ENCODE results near the gene IGF2.

DNA sequence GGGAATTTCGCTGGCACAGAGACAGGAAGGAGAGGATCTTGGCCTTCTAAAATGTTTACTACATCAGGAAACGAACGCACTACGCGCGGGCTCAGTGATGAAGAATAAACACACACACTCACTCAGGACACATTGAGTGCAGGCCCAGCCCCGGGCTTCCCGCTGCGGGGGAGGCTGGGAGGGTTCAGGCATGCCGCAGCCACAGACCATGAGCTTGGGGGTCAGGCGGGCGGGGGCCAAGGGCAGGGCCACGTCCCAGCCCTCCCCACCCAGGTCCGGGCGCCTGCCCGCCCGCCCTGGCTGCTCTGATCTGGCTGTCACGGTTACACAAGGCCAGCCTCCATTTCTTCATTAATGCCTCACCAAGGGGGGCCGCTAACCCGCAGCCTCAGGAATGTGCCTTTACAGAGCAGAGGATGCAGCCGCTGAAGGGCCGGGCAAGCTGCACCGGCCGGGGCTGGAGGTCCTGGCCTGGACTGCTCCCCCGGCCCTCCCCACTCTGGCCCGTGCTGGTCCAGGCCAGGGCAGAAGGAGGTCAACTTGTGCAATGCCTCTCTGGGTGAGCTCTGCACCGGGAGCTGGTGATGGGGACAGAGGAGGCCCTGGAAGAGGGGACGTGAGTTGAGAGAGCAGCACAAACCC is 41.7 kb downstream of the IGF2 start:
- TF ChIP-seq, protein P1, sequence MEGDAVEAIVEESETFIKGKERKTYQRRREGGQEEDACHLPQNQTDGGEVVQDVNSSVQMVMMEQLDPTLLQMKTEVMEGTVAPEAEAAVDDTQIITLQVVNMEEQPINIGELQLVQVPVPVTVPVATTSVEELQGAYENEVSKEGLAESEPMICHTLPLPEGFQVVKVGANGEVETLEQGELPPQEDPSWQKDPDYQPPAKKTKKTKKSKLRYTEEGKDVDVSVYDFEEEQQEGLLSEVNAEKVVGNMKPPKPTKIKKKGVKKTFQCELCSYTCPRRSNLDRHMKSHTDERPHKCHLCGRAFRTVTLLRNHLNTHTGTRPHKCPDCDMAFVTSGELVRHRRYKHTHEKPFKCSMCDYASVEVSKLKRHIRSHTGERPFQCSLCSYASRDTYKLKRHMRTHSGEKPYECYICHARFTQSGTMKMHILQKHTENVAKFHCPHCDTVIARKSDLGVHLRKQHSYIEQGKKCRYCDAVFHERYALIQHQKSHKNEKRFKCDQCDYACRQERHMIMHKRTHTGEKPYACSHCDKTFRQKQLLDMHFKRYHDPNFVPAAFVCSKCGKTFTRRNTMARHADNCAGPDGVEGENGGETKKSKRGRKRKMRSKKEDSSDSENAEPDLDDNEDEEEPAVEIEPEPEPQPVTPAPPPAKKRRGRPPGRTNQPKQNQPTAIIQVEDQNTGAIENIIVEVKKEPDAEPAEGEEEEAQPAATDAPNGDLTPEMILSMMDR (IDR thresholded peaks at IDR 0.05; ENCODE audit: low read length), result no peak
- TF ChIP-seq EZH2 (IDR thresholded peaks at IDR 0.05; ENCODE audit: borderline replicate concordance, low read length), result no peak

All from OCI-LY1 (cell line).